ENCODE results near the gene ZMAT5. TPM values are rescaled to one million over a fixed set of nuclear protein-coding genes. Genes with fewer than 3 reads are reported as not detected.

ZMAT5 gene
- total and polyA plus RNA-seq, 10 of the 15 experiments (the other 5 are each of a cell fraction or from before 2014, with no cell fraction given) = 2.3 to 43.0 (median 21.9) TPM

- no peak overlapping the region; the same call in 1 of the 2 replicates for H3K27ac ChIP-seq (ENCODE audit: control insufficient read depth, insufficient read depth)
- ChIA-PET CTCF (interaction anchor here (0.6 to 2.5 kb wide), 17 partner anchors 8 to 411 kb away, joined by 3 to 51 read pairs (median 4); no protein-coding TSS in a partner anchor), SMC1A (ENCODE audit: uncharacterized antibody, unreplicated experiment) (interaction anchor here (1.0 to 2.4 kb wide), 6 partner anchors 11 to 397 kb away, joined by 3 to 20 read pairs (median 4); no protein-coding TSS in a partner anchor), RAD21 (ENCODE audit: unreplicated experiment) (interaction anchor here (1.0 to 2.6 kb wide), 6 partner anchors 54 to 398 kb away, joined by 3 to 23 read pairs (median 4); no protein-coding TSS in a partner anchor), POLR2A (no interaction called here)
- H3K9me3 ChIP-seq (replicated peaks; ENCODE audit: control insufficient read depth, insufficient read depth, low read length) = no peaks in the 10 kb centered on the region
- no TSS peak for BruUV-seq (replicated peaks)
- TF ChIP-seq NR2C1 (IDR thresholded peaks at IDR 0.05) (no peak), ZBTB33 (IDR thresholded peaks at IDR 0.05) (no peak)
- 90% methylated on average over 9 of the region's 9 CpGs for WGBS (ENCODE audit: insufficient coverage, insufficient replicate concordance, low lambda C conversion rate, missing lambda C conversion rate)
- H3K36me3 ChIP-seq (ENCODE audit: control insufficient read depth in 2 of 2, insufficient read depth in 2 of 2, low read length in 1 of 2) = peaks cover 2 to 20% of the 10 kb centered on the region in 2 experiments; a peak in 3 of 4 replicates
- FAIRE-seq (no peak), DNase-seq (ENCODE audit: low read depth, low spot score) (no peak), ATAC-seq (no peak)
- no peaks in the 10 kb centered on the region for H4K20me1 ChIP-seq (ENCODE audit: control insufficient read depth, insufficient read depth)
- H2AFZ ChIP-seq (ENCODE audit: control insufficient read depth, low read depth, low read length) = no peak overlapping the region
- no peak overlapping the region for H3K4me2 ChIP-seq (ENCODE audit: control insufficient read depth, insufficient read depth)
- H3K4me1 ChIP-seq (ENCODE audit: control insufficient read depth, insufficient read depth, low read length) = no peaks in the 10 kb centered on the region
- no peaks in the 10 kb centered on the region for H3K79me2 ChIP-seq (ENCODE audit: control insufficient read depth, insufficient read depth, low read length)
- no peak overlapping the region for H3K9ac ChIP-seq (ENCODE audit: control insufficient read depth, insufficient read depth, low read length)
- H3K27me3 ChIP-seq (replicated peaks in 1 of 2; ENCODE audit: control insufficient read depth in 2 of 2, insufficient read depth in 2 of 2, low read length in 1 of 2) = no peaks in the 10 kb centered on the region
- no peak overlapping the region for H3K4me3 ChIP-seq
- intact Hi-C loops (cut with micrococcal nuclease; ENCODE audit: unreplicated experiment) (loop anchor here (2.0 to 10.0 kb wide), 2 partner anchors 314 to 394 kb away; partner anchors contain the start of gene HORMAD2), in situ Hi-C loops (cut with MboI) (no loop called here)
These were observed 76.3 kb downstream of the ZMAT5 start for GRCh38 chr22:29690476-29690875.

- H2AFZ ChIP-seq (ENCODE audit: control insufficient read depth, low read depth, low read length) = no peak overlapping the region
- DNase-seq (ENCODE audit: low read depth, low spot score) (no peak), FAIRE-seq (no peak), ATAC-seq (peak; percentile 63)
- H4K20me1 ChIP-seq (ENCODE audit: control insufficient read depth, insufficient read depth) = no peaks in the 10 kb centered on the region
- CTCF ChIA-PET = interaction anchor here (0.6 to 2.5 kb wide), 28 partner anchors 9 to 412 kb away, joined by 3 to 51 read pairs (median 4); no protein-coding TSS in a partner anchor
- no peaks in the 10 kb centered on the region for H3K4me1 ChIP-seq (ENCODE audit: control insufficient read depth, insufficient read depth, low read length)
- SMC1A ChIA-PET (ENCODE audit: uncharacterized antibody, unreplicated experiment) = interaction anchor here (0.9 to 2.4 kb wide), 9 partner anchors 9 to 398 kb away, joined by 3 to 20 read pairs (median 3); partner anchors contain the start of gene ASCC2
- intact Hi-C loops (cut with micrococcal nuclease; ENCODE audit: unreplicated experiment) = loop anchor here (2.0 to 10.0 kb wide), 2 partner anchors 315 to 395 kb away; partner anchors contain the start of gene HORMAD2
- H3K27ac ChIP-seq (ENCODE audit: control insufficient read depth, insufficient read depth) = no peak overlapping the region
- no TSS peak for BruUV-seq (replicated peaks)
- no peak overlapping the region for H3K4me3 ChIP-seq
- H3K4me2 ChIP-seq (ENCODE audit: control insufficient read depth, insufficient read depth) = no peak overlapping the region
- in situ Hi-C loops (cut with MboI) = no loop called here
- no peak overlapping the region for H3K9ac ChIP-seq (ENCODE audit: control insufficient read depth, insufficient read depth, low read length)
- POLR2A ChIA-PET = no interaction called here
- H3K79me2 ChIP-seq (ENCODE audit: control insufficient read depth, insufficient read depth, low read length) = no peaks in the 10 kb centered on the region
- peaks cover 2 to 15% of the 10 kb centered on the region in 2 experiments; a peak in 3 of 4 replicates for H3K36me3 ChIP-seq (ENCODE audit: control insufficient read depth in 2 of 2, insufficient read depth in 2 of 2, low read length in 1 of 2)
- RAD21 ChIA-PET (ENCODE audit: unreplicated experiment) = interaction anchor here (1.0 to 2.6 kb wide), 7 partner anchors 54 to 398 kb away, joined by 3 to 23 read pairs (median 4); no protein-coding TSS in a partner anchor
- WGBS (ENCODE audit: insufficient coverage, insufficient replicate concordance, low lambda C conversion rate, missing lambda C conversion rate) = 94% methylated on average over 8 of the region's 8 CpGs
- no peaks in the 10 kb centered on the region for H3K9me3 ChIP-seq (replicated peaks; ENCODE audit: control insufficient read depth, insufficient read depth, low read length)
- H3K27me3 ChIP-seq (replicated peaks in 1 of 2; ENCODE audit: control insufficient read depth in 2 of 2, insufficient read depth in 2 of 2, low read length in 1 of 2) = no peaks in the 10 kb centered on the region
- TF ChIP-seq KLF5 (IDR thresholded peaks at IDR 0.05; ENCODE audit: partially characterized antibody) = no peak
- no peak for TF ChIP-seq ZNF24 (IDR thresholded peaks at IDR 0.05)
- no peak for TF ChIP-seq DPF2 (IDR thresholded peaks at IDR 0.05)
- TF ChIP-seq CREB1 (IDR thresholded peaks at IDR 0.05; ENCODE audit: low read depth) = no peak
- no peak for TF ChIP-seq RELA (IDR thresholded peaks at IDR 0.05; ENCODE audit: borderline replicate concordance, partially characterized antibody)
- TF ChIP-seq SMC3 (IDR thresholded peaks at IDR 0.05; ENCODE audit: borderline replicate concordance, low read length) = peak; percentile 59
- TF ChIP-seq TCF3 (IDR thresholded peaks at IDR 0.05; ENCODE audit: borderline replicate concordance, insufficient read depth, low read depth, low read length) = no peak
- no peak for TF ChIP-seq HDAC6 (IDR thresholded peaks at IDR 0.05; ENCODE audit: unreplicated experiment)
- no peak for TF ChIP-seq ASH2L (IDR thresholded peaks at IDR 0.05; ENCODE audit: borderline replicate concordance, low read depth)
- no peak for TF ChIP-seq FOXK2 (IDR thresholded peaks at IDR 0.05)
- TF ChIP-seq RUNX3 (IDR thresholded peaks at IDR 0.05; ENCODE audit: low read length) = peak; percentile 60
- TF ChIP-seq POLR2A (IDR thresholded peaks at IDR 0.05; ENCODE audit: low read depth, low read length) = no peak
- TF ChIP-seq SIN3A (IDR thresholded peaks at IDR 0.05; ENCODE audit: low read depth, low read length) = no peak
- no peak for TF ChIP-seq TCF12 (IDR thresholded peaks at IDR 0.05; ENCODE audit: low read depth, low read length)
- no peak for TF ChIP-seq IRF4 (IDR thresholded peaks at IDR 0.05; ENCODE audit: low read depth, low read length)
- no peak for TF ChIP-seq CBFB (IDR thresholded peaks at IDR 0.05; ENCODE audit: low read depth)
These were observed 77.0 kb downstream of the ZMAT5 start for GRCh38 chr22:29689880-29690213.

Measured in GM12878 (cell line).